HG02763 (cell line): ENCODE measurements around the gene BCL2L13.
A peak's percentile ranks its signal among the peaks of the same experiment; 100 is the strongest.
"Not testable (repeated sequence)": the region's sequence is repeated elsewhere in the genome, so short reads cannot be mapped to it uniquely, and the experiment has no call there.

Source experiments
- ATAC-seq: cut with Tn5 transposase; IDR thresholded peaks from one replicate; pipeline ENCODE4 v1.9.1; 2021; ENCODE audit warnings: mild to moderate bottlenecking, moderate library complexity; ENCODE audit not compliant: unreplicated experiment

The BCL2L13 gene

GRCh38 chr22:17753401-17753989 is 114.9 kb downstream of the BCL2L13 start:
- no peak for ATAC-seq

GRCh38 chr22:17754233-17754925 is 115.8 kb downstream of the BCL2L13 start:
- ATAC-seq = no peak

GRCh38 chr22:17761138-17761488 is 122.6 kb downstream of the BCL2L13 start:
- ATAC-seq = no peak

- ATAC-seq = not testable (repeated sequence)
These were observed 124.9 kb downstream of the BCL2L13 start for GRCh38 chr22:17763442-17763841.

GRCh38 chr22:17764036-17764435 is 125.5 kb downstream of the BCL2L13 start:
- ATAC-seq = no peak

- ATAC-seq = not testable (repeated sequence)
These were observed 126.3 kb downstream of the BCL2L13 start for GRCh38 chr22:17764852-17765251.

- peak; percentile 64 for ATAC-seq
These were observed 128.9 kb downstream of the BCL2L13 start for GRCh38 chr22:17767233-17768065.

GRCh38 chr22:17769013-17769715 is 130.6 kb downstream of the BCL2L13 start:
- ATAC-seq = no peak

- ATAC-seq = no peak
These were observed 131.1 kb downstream of the BCL2L13 start for GRCh38 chr22:17769716-17770082.

- ATAC-seq = no peak
These were observed 131.9 kb downstream of the BCL2L13 start for GRCh38 chr22:17770180-17771077.

GRCh38 chr22:17772249-17772957 is 133.8 kb downstream of the BCL2L13 start:
- ATAC-seq = no peak

GRCh38 chr22:17772958-17773605 is 134.5 kb downstream of the BCL2L13 start:
- ATAC-seq = no peak

- ATAC-seq = peak; percentile 34
These were observed 135.1 kb downstream of the BCL2L13 start for GRCh38 chr22:17773606-17774205.

- ATAC-seq = peak; percentile 21
These were observed 135.8 kb downstream of the BCL2L13 start, which contains the start of gene BID for GRCh38 chr22:17774206-17774925. BID (minus strand) TSS chr22:17774469; CDS start chr22:17750116, 24,353 bp downstream.

- no peak for ATAC-seq
These were observed 136.5 kb downstream of the BCL2L13 start for GRCh38 chr22:17774926-17775685.

GRCh38 chr22:17775781-17776465 is 137.4 kb downstream of the BCL2L13 start:
- no peak for ATAC-seq
